NCI-H510A (cell line): ENCODE results near the gene NOC4L.

Experiments used
- DNase-seq: peaks from one replicate; lab custom pipeline; 2025; lab: John Stamatoyannopoulos, UW

Gene NOC4L

GRCh38 chr12:132197581-132198354, 53.5 kb downstream of the NOC4L start:
- no peak for DNase-seq

GRCh38 chr12:132199101-132199500, 54.8 kb downstream of the NOC4L start:
- DNase-seq = no peak

GRCh38 chr12:132199526-132200319, 55.5 kb downstream of the NOC4L start:
- DNase-seq = no peak

- no peak for DNase-seq
Measured at GRCh38 chr12:132200800-132201199, 56.5 kb downstream of the NOC4L start.

GRCh38 chr12:132201391-132202120, 57.3 kb downstream of the NOC4L start:
- DNase-seq = no peak
